Measurements from ENCODE around the gene ADI1. TPM values are rescaled to one million over a fixed set of nuclear protein-coding genes. Genes with fewer than 3 reads are reported as not detected.
A peak's percentile ranks its signal among the peaks of the same experiment; 100 is the strongest.

ADI1 gene
- total RNA-seq, 2 experiments from 2014 or later = 19.2 to 22.1 TPM

DNA sequence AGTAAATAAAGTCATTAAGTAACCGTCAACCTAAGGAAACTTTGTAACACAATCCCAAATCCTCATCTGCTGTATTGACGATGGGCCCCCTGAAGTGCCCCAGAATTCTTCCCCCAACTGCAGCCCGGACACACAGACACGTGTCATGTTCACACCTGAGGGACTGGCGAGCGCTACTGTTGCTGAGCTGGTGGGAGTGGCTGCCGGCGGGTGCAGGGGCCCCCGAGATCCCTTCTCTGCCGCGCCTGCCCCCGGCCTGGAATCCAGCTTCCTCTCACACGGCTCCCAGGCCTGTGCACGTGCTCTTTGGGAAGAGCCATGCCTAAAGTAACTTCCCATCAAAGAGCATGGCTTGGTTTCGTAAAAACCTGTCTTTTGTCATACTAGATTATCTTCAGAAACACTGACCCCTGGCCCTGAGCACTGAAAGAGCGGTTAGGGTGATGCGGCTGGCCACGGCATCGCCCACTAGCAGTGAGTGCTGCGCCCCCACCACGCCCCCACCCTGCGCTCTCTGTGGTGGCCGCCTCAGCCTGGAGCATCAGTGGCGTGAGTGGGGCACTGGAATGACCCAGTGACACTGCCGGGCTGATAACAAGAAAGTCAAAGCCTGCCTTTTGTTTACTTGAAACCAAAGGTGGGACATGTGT, 56.0 kb downstream of the ADI1 start:
- peaks cover 8% of the 10 kb centered on the region; the same call in 1 of the 2 replicates for H3K36me3 ChIP-seq (ENCODE audit: insufficient read depth, low read length)

DNA sequence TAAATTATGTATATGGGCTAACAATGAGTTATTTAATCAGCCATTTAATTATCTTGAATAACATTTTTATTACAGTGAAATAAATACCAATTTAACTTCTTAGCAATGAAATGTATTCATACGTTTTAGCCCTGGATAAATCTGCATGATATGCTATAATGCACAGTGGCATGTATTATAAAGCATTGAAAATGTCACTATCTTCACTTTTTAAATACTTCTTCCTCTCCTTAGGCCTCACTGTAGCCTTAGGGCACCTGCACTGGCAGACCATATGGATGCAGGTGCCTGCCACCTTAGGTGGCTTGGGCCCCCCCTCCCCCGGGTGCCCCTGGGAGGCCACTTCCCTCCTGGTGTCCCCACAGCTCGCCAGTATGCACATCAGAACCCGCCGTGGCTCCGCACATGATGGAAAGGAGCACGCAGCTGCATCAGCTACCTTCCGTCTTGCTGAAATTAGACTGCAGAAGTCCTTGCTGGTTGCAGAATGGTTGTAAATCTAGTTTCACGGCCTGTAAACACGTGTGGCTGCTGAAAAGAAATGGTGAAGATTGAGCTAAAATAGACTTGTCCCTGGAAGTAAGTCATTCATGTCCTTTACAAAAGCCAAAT, 56.7 kb downstream of the ADI1 start:
- no peaks in the 10 kb centered on the region for H3K9me2 ChIP-seq (ENCODE audit: insufficient read depth, low read length)
- H3K4me1 ChIP-seq (ENCODE audit: insufficient read depth, low read length, poor library complexity, severe bottlenecking) = peaks cover 22% of the 10 kb centered on the region
- ChIA-PET POLR2A (interaction anchor here (0.6 to 1.6 kb wide), 6 partner anchors 29 to 1849 kb away, joined by 3 to 4 read pairs (median 3); no protein-coding TSS in a partner anchor), CTCF (ENCODE audit: unreplicated experiment) (interaction anchor here (0.7 to 1.4 kb wide), 5 partner anchors 11 to 189 kb away, joined by 3 to 6 read pairs (median 5); no protein-coding TSS in a partner anchor)
- H3K79me2 ChIP-seq (ENCODE audit: insufficient read depth, low read depth, low read length) = no peaks in the 10 kb centered on the region
- no peak overlapping the region for H2AFZ ChIP-seq (ENCODE audit: low read length)
- peak overlapping the region; percentile 66 for H3K4me2 ChIP-seq (ENCODE audit: low read length)
- H4K20me1 ChIP-seq (ENCODE audit: insufficient read depth, low read length) = no peaks in the 10 kb centered on the region
- H3K9me3 ChIP-seq (ENCODE audit: low read length) = no peaks in the 10 kb centered on the region
- BruUV-seq (replicated peaks) = no TSS peak
- intact Hi-C loops (cut with micrococcal nuclease; ENCODE audit: unreplicated experiment) = loop anchor here (5.0 to 10.0 kb wide), 3 partner anchors 268 to 618 kb away; no protein-coding TSS in a partner anchor
- DNase-seq (ENCODE audit: low spot score) = peak; percentile 48
- TF ChIP-seq, protein P1, sequence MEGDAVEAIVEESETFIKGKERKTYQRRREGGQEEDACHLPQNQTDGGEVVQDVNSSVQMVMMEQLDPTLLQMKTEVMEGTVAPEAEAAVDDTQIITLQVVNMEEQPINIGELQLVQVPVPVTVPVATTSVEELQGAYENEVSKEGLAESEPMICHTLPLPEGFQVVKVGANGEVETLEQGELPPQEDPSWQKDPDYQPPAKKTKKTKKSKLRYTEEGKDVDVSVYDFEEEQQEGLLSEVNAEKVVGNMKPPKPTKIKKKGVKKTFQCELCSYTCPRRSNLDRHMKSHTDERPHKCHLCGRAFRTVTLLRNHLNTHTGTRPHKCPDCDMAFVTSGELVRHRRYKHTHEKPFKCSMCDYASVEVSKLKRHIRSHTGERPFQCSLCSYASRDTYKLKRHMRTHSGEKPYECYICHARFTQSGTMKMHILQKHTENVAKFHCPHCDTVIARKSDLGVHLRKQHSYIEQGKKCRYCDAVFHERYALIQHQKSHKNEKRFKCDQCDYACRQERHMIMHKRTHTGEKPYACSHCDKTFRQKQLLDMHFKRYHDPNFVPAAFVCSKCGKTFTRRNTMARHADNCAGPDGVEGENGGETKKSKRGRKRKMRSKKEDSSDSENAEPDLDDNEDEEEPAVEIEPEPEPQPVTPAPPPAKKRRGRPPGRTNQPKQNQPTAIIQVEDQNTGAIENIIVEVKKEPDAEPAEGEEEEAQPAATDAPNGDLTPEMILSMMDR (conservative IDR thresholded peaks at IDR 0.05; ENCODE audit: low read length) = no peak; the same call in 1 of the 2 replicates
- TF ChIP-seq EZH2phosphoT487 (IDR thresholded peaks at IDR 0.05; ENCODE audit: borderline replicate concordance, low read depth, low read length) = no peak
- H3K27ac ChIP-seq (ENCODE audit: low read depth, low read length, poor library complexity, severe bottlenecking) = peak overlapping the region; percentile 61
- peaks cover 10% of the 10 kb centered on the region; the same call in 1 of the 2 replicates for H3K36me3 ChIP-seq (ENCODE audit: insufficient read depth, low read length)
- H3K4me3 ChIP-seq (ENCODE audit: low read depth, low read length, poor library complexity, severe bottlenecking) = no peak overlapping the region

More for the DNA sequence above, 56.0 kb downstream of the ADI1 start:
- CTCF ChIA-PET (ENCODE audit: unreplicated experiment) = interaction anchor here (0.7 to 1.4 kb wide), 5 partner anchors 10 to 188 kb away, joined by 3 to 6 read pairs (median 5); no protein-coding TSS in a partner anchor
- Histone ChIP-seq H3K4me2 (ENCODE audit: low read length) (peak overlapping the region; percentile 66; the same call in 1 of the 2 replicates), H3K4me3 (ENCODE audit: low read depth, low read length, poor library complexity, severe bottlenecking) (no peak overlapping the region), H3K79me2 (ENCODE audit: insufficient read depth, low read depth, low read length) (no peaks in the 10 kb centered on the region), H2AFZ (ENCODE audit: low read length) (no peak overlapping the region), H3K27ac (ENCODE audit: low read depth, low read length, poor library complexity, severe bottlenecking) (peak overlapping the region; percentile 61), H3K9me2 (ENCODE audit: insufficient read depth, low read length) (no peaks in the 10 kb centered on the region), H4K20me1 (ENCODE audit: insufficient read depth, low read length) (no peaks in the 10 kb centered on the region), H3K4me1 (ENCODE audit: insufficient read depth, low read length, poor library complexity, severe bottlenecking) (peaks cover 22% of the 10 kb centered on the region), H3K9me3 (ENCODE audit: low read length) (no peaks in the 10 kb centered on the region)
- TF ChIP-seq EZH2phosphoT487 (IDR thresholded peaks at IDR 0.05; ENCODE audit: borderline replicate concordance, low read depth, low read length) = no peak
- TF ChIP-seq, protein P1 (conservative IDR thresholded peaks at IDR 0.05; ENCODE audit: low read length) = no peak
- BruUV-seq (replicated peaks) = no TSS peak
- POLR2A ChIA-PET = interaction anchor here (0.6 to 1.6 kb wide), 6 partner anchors 29 to 1850 kb away, joined by 3 to 4 read pairs (median 3); no protein-coding TSS in a partner anchor
- intact Hi-C loops (cut with micrococcal nuclease; ENCODE audit: unreplicated experiment) = loop anchor here (5.0 to 10.0 kb wide), 3 partner anchors 269 to 619 kb away; no protein-coding TSS in a partner anchor
- no peak for DNase-seq (ENCODE audit: low spot score)
